ENCODE results near the gene RPL13.

DNA sequence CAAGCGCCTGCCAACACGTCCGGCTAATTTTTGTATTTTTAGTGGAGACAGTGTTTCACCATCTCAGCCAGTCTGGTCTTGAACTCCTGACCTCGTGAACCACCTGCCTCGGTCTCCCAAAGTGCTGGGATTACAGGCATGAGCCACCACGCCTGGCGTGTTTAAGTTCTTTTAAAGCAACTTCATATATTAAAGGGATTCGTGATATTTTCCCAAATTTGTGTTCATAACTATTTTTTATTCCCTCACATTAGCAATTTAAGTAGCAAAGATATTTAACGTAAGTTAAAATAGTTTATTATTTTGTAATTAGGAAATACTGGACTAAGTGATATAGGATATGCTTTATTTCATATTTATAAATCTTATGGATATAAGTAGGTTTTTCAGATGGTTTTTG lies 48.0 kb upstream of the RPL13 start:
- TF ChIP-seq, protein P1, sequence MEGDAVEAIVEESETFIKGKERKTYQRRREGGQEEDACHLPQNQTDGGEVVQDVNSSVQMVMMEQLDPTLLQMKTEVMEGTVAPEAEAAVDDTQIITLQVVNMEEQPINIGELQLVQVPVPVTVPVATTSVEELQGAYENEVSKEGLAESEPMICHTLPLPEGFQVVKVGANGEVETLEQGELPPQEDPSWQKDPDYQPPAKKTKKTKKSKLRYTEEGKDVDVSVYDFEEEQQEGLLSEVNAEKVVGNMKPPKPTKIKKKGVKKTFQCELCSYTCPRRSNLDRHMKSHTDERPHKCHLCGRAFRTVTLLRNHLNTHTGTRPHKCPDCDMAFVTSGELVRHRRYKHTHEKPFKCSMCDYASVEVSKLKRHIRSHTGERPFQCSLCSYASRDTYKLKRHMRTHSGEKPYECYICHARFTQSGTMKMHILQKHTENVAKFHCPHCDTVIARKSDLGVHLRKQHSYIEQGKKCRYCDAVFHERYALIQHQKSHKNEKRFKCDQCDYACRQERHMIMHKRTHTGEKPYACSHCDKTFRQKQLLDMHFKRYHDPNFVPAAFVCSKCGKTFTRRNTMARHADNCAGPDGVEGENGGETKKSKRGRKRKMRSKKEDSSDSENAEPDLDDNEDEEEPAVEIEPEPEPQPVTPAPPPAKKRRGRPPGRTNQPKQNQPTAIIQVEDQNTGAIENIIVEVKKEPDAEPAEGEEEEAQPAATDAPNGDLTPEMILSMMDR (IDR thresholded peaks at IDR 0.05) = no peak
- TF ChIP-seq ZFX (IDR thresholded peaks at IDR 0.05; ENCODE audit: borderline replicate concordance) = no peak

Data from 22Rv1 (cell line).